Activated CD8-positive, alpha-beta memory T cell treated with anti-CD3 and anti-CD28 coated beads, Interleukin-2, amount 50 U/mL, for 24 hours (primary cell): ENCODE data around the gene BUD13.
A peak's percentile ranks its signal among the peaks of the same experiment; 100 is the strongest.

Experiments used
- DNase-seq: peaks from one replicate; pipeline ENCODE4 v3.0.0-alpha.2; 2020; ENCODE audit errors: extremely low read depth

The BUD13 gene

GRCh38 chr11:116792869-116793771 lies 20.3 kb upstream of the BUD13 start:
- DNase-seq = no peak

- DNase-seq = no peak
Observed at GRCh38 chr11:116792144-116792868, 19.5 kb upstream of the BUD13 start.

- DNase-seq = no peak
Observed at GRCh38 chr11:116791813-116792143, 19.0 kb upstream of the BUD13 start, which contains the start of gene APOA5. Gene APOA5, minus strand, starts transcription at chr11:116791879. Its CDS starts 19 bp downstream, at chr11:116791860.

GRCh38 chr11:116791002-116791812 lies 18.4 kb upstream of the BUD13 start:
- DNase-seq = peak; percentile 38

DNA sequence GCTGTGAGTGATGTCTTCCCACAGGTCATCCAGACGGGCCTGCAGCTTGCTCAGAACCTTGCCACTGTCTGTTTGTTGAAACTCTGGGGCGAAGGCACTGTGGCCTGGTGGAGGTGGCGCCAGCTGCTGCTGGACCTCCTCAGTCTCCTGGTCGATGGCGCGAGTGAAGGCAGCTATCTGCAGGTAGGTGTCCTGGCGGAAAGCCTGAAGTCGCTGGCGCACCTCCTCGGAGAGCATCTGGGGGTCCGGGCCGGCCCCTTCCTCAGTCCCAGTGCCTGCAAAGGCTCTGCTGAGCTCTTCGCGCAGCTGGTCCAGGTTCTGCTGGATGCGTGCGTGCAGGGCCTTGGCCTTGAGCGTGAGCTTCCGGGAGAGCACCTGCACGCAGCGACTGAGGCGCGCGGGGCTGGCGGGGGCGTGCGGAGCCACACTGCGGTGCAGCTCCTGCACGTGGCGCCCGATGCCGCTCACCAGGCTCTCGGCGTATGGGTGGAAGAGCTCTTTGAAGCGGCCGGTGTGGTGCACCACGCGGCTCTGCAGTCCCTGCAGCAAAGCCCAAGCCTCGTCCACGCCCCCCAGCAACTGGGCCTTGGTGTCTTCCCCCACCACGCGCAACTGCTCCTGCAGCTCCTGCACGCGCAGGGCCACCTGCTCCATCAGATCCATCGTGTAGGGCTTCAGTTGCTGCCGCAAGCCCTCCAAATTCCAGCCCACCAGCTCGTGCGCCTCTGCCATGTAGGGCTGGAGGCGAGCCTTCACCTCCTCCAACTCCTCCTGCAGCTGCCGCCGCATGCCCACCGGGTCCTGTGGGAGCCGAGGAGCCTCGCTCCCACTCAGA lies 17.6 kb upstream of the BUD13 start:
- DNase-seq = no peak

- DNase-seq = no peak
Observed at GRCh38 chr11:116788975-116789374, 16.2 kb upstream of the BUD13 start.

GRCh38 chr11:116788534-116788933 lies 15.7 kb upstream of the BUD13 start:
- no peak for DNase-seq

DNA sequence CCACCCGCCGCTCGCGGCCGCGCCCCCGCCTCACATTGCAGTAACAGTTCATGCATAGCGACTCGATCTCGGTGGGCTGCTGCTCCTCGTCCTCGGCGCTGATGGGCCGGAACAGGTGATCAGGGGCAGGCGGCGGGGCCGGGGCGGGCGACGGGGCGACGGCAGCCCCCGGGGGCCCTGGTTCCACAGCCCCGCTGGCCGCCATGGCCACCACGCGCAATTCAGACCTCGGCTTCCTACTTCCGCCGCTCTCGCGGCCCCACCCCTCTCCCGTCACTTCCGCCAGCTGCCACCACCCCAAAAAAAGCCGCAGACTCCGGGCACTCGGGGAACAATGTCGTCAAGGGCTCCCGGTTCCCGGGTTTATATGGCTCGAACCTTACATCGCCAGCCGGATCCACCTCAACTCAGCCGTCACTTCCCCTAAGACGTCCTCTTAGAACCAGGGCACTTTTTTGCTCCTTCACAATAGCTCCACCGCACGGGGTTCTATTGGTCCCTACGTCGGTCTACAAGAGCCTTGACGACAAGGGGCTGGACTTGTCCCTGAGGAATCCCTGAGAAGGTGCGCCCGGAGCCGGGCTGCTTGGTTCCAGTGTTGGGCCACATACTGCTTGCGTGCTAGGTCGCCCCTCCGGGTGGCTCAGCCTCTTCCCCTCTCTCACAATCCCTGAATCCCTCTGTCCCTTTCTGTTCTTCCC lies 15.1 kb upstream of the BUD13 start, which contains the start of gene ZPR1:
Gene ZPR1 (minus strand): TSS at position 238 of the 701 bp plus-strand sequence. CDS start 33 bp downstream, at position 205.
- peak; percentile 66 for DNase-seq

DNA sequence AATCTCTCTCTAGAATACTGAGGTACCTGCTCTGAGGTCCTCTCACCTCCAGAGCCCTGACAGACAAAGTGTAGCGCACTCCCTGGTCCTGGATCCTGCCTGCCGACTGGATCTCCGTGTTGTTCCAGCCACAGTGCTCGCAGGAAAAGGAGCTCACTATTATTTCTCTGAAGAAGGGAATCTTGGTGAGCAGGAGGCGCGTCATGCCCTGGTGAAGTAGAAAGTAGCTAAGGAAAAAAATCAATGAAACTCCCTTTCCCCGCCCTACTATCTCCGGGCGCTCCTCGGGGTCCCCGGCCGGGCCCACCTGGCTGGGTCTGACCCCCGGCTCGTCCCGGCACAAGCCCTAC lies 14.6 kb upstream of the BUD13 start:
- no peak for DNase-seq

DNA sequence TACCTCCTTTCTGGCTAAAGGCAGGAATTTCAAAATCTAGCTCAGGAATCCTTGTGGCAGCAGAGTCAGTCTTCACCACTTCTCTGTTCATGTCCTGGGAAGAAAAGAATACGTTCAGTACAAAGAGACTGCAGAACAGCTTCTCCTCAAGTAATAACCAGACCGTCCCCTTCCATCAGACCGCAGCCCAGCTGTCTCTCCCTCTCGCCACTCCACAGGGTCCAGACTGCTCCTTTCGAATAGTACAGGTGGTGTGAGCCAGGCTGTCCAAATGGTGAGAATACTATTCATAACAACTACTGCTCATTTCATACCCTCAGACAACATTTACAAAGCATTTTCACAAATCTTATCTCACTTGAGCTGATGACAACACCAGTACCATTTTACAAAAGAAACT lies 14.2 kb upstream of the BUD13 start:
- DNase-seq = no peak

- no peak for DNase-seq
Observed at GRCh38 chr11:116786326-116786725, 13.5 kb upstream of the BUD13 start.

GRCh38 chr11:116782728-116783127 lies 9.9 kb upstream of the BUD13 start:
- no peak for DNase-seq

DNA sequence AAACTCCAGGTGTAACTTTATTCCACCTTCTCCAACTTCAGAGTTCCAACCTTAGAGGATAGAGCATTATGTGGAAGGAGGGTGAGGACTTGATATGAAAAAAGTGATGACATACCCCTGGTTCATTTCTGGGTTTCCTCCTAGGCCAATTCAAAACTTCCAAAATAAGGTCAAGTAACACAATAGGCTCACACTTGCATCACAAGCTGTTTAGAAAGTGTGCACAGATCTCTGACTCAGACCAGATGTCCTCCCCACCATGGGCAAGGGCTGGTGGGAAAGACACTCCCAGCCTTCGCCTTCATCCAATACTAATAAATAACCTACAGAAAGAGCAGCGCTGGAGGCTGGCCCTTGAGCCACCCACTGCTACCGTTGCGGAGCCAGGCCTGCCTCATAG lies 5.8 kb upstream of the BUD13 start:
- no peak for DNase-seq

DNA sequence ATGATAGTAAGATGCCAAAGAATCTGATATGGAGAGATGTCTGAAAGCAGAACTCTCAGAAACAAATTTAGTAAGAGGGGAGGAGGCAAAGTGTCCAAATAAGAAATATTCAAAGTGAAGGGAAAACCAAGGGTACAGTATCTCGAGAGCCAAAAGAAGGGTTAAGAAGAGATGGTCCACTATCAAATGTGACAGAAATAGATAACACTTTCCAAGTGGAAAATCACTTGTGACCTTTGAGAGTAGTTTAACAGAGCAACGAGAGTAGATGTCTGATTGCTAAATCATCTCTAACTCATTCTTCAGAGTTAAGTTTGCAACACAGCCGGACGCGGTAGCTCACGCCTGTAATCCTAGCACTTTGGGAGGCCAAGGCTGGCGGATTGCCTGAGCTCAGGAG lies 4.3 kb upstream of the BUD13 start:
- no peak for DNase-seq

DNA sequence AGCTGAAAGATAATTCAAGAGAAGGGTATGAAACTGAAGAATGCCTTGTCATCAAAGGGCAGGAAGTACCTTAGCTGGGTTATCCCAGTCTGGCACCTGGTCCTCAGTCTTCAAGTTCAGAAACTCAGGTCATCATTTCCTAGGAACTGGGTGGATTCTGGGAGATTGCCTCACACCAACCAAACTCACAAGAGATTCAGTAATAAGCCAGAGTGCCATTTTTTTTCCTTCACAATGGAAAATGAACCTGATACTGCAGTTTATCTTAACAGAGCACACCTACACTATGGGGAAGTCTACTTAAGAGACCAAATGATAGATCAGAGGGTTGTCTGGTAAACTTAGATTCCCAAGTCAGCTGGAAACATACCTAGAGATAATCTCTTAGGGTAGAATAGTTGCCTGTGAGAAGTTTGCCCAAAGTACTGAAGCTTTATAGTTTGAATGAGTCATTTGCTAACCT lies 3.8 kb upstream of the BUD13 start:
- DNase-seq = no peak

DNA sequence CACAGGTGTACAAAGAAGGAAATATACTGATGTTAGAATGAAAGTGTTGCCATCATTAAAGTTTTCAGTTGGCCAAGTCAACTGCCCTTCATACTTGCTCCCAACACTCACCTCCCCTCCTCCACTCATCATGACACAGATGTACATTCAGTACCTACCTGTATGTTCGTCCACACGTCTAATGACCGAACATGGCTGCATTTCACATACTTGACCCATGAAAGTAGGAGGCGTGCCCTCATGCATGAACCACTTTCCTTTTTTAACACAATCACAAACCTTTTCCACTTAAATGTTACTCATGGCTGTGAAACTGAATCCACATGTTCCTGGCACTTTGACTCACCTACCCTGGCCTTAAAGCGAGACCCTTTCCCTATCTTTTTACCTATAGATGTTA lies 3.2 kb upstream of the BUD13 start:
- no peak for DNase-seq

DNA sequence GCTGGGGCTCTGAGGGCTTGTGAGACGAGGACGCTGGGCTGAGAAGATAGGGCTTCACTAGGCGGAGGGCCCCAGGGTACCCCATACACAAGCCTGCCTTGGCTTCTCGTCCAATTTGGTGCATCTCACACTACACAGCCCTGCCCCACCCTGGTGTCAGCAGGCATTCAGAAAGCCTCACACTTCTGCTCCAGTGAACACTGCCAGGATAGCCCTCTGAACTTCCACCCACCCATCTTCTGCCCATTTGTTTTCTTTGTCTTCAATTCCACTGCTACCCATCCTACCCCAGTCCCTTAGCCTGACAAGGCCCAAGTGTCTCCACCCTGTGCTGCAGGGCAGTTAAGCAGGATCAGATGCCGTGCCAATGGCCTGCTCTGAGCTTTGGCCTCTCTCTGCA lies 1.9 kb upstream of the BUD13 start:
- no peak for DNase-seq

GRCh38 chr11:116773203-116774097 lies 663 bp upstream of the BUD13 start:
- no peak for DNase-seq

DNA sequence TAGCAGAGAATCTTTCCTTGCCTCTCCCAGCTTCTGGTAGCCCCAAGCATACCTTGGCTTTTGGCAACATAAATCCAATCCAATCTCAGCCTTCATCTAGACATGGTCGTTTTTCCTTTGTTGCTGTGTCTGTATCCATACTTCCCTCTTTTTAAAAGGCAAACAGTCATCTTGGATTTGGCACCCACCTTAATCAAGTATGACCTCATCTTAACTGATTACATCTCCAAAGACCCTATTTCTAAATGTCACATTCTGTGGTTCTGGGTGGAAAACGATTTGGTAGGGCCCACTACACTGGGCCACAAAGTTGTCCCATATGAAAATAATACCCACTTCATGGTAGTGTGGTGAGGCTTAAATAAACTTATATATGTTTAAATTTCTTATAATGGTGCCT lies 852 bp downstream of the BUD13 start:
- no peak for DNase-seq

DNA sequence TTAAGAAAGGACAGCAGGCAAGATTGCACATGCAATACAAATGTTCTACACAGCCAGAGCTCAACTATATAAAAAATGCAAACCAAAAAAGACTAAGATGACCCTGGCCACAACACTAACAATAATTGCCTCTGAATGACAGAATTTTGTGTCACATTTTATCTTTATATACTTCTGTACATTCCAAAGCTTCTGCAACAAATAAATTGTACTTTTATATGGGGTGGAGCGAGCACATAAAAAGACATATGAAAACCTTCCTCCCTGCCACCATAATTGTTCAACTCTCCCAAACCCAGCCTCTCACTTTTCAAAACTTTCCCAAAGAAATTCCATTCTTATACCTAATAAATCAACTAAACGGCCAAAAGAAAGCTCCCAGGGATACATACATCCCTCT lies 10.7 kb downstream of the BUD13 start:
- no peak for DNase-seq
